ENCODE measurements around the gene ALG8.

- TF ChIP-seq CTCF (conservative IDR thresholded peaks at IDR 0.05; ENCODE audit: low read depth in 2 of 2) (no peak), POLR2AphosphoS5 (IDR thresholded peaks at IDR 0.05; ENCODE audit: low read depth) (no peak)
These were observed 11.3 kb upstream of the ALG8 start for GRCh38 chr11:78150754-78151153.

Measured in GM23338 (cell line).